GM10266 (cell line): Measurements from ENCODE around the gene PUS10.
A peak's percentile ranks its signal among the peaks of the same experiment; 100 is the strongest.

Experiments
- DNase-seq: peaks from one replicate; pipeline ENCODE4 v3.0.0; 2012; ENCODE audit errors: extremely low spot score
- CTCF ChIP-seq: IDR thresholded peaks from 2 replicates; pipeline ENCODE4 v1.5.1; 2012; ENCODE audit warnings: mild to moderate bottlenecking, low read depth; ENCODE audit not compliant: control insufficient read depth, insufficient read depth; ENCODE audit errors: missing control alignments

PUS10 gene

GRCh38 chr2:61011678-61012077 is 6.4 kb downstream of the PUS10 start:
- no peak for TF ChIP-seq CTCF
- no peak for DNase-seq

GRCh38 chr2:61009355-61009754 is 8.7 kb downstream of the PUS10 start:
- TF ChIP-seq CTCF = no peak
- no peak for DNase-seq

GRCh38 chr2:61006486-61007105 is 11.5 kb downstream of the PUS10 start:
- TF ChIP-seq CTCF = no peak
- DNase-seq = no peak

- no peak for DNase-seq
- no peak for TF ChIP-seq CTCF
Observed at GRCh38 chr2:61005736-61006135, 12.3 kb downstream of the PUS10 start.

GRCh38 chr2:60998628-60999545 is 19.2 kb downstream of the PUS10 start:
- peak; percentile 42 for DNase-seq
- peak; percentile 56 for TF ChIP-seq CTCF

GRCh38 chr2:60994131-60994530 is 23.9 kb downstream of the PUS10 start:
- no peak for TF ChIP-seq CTCF
- DNase-seq = no peak

GRCh38 chr2:60992985-60993392 is 25.1 kb downstream of the PUS10 start:
- peak; percentile 61 for DNase-seq
- TF ChIP-seq CTCF = no peak
